Hematopoietic multipotent progenitor cell treated with erythropoietin and hydrocortisone succinate and interleukin-3 and kit ligand, for 6 days (in vitro differentiated cells): Measurements from ENCODE around the gene LARP4.
"Not testable (repeated sequence)": the region's sequence is repeated elsewhere in the genome, so short reads cannot be mapped to it uniquely, and the experiment has no call there.

Source experiments
- DNase-seq: peaks from one replicate; pipeline ENCODE4 v3.0.0-alpha.2; 2015

LARP4 gene

DNA sequence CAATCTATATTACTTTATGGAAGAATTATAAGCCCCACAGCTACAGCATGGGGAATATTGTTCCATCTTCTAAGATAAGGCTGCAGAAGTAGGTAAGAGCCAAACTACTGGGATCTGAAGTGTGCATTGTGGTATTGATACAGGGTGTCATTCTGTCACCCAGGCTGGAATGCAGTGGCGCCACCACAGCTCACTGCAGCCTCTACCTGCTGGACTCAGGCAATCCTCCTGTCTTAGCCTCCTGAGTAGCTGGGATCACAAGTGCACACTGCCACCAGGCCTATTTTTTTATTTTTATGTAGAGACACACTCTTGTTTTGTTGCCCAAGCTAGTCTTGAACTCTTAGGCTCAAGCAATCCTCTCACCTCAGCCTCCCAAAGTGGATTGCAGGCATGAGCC lies 82.8 kb downstream of the LARP4 start:
- no peak for DNase-seq

DNA sequence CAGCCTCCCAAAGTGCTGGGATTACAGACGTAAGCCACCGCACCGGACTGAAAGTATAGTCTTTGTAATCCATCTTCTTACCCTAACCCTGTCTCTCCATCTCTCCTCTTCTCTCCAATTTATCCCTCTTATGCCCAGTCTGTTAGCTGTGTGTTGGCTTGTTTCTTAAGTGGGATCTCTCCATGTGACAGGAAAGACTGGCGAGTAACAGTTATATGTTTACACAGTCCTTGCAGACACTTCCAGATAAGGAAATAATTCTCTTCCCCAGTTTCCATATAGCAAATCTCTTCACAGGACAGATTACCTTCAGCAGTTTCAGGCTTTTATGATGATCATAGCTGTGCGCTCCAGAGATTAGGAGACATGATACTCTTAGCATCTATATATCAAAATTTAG lies 88.1 kb downstream of the LARP4 start:
- no peak for DNase-seq

- DNase-seq, result not testable (repeated sequence)
These were observed 97.4 kb downstream of the LARP4 start for GRCh38 chr12:50498119-50498518.

DNA sequence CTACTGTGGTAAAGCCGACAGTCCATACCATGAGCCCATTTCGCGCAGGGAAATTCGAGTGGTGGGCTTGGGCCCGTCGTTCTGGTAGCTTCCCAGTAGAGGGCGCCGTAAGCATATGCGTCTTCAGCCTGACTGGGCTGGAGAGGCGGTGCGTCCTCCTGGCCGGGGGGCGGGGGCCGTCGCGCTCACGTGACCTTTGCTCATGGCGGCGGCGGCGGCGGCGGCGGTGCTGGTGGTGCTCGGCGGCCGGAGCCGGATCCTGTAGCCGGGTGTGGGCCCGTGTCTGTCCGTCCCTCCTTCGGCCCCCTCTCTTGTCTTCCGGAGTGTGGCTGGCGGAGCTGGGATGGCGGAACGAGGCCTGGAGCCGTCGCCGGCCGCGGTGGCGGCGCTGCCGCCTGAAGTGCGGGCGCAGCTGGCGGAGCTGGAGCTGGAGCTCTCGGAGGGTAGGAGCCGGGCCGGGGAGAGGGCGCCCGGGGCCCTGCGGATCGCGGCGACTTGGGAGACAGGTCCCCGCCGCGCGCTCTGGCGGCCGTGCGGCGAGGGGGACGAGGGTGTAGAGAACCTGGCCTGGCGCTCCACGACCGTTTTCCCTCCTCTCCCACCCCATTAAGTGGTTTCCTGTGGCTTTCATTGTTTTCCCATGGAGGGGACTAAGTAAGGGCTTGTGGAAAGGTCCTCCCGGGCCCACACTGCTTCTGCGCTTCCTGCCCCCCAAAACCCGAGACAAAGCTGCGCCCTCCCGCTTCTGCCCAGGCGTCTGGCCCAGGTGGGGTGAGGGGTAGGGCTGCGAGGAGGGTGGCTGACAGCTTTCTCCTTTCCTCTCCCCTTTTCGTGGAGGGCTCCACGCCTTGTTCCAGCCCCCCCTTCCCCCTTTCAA lies 104.4 kb downstream of the LARP4 start, which contains the start of gene DIP2B:
TSS of gene DIP2B (plus strand) at position 188 of the 877 bp plus-strand sequence. CDS start at position 344, 156 bp downstream.
- peak; percentile 97 for DNase-seq

- DNase-seq, result peak; percentile 75
These were observed 105.2 kb downstream of the LARP4 start for GRCh38 chr12:50505675-50506530.

DNA sequence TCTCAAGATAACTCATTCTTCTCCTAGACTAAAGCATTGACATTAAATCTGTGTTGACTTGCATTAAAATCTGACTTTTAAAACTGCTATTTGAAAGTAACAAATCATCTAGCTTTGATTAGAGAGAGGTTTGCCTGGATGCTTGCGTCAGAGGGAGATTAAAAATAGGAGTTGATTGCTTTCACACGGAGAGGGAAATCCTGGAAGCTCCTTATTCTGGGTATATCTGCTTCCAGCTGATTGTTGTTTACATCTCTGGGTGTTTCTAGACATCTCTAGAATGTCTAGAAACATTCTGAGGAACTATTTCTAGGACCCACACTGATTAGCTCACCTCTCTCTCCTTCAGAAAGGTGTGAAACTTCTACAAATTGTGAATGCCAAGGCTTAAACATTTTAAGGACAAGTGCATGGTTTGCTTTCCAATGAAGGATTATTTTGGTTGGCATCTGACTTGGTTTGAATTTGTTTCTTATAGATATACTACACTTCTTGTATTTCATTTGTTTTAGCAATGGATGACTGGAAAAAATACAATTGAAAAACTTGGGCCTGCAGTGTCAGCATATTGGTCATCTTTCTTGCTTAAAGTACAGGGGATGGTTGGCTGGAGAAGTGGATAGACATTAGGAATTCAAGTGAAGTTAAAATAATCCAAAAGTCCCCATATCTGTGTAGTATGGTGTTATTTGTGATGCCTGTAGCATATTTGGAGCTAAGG lies 106.2 kb downstream of the LARP4 start:
- DNase-seq, result no peak

- no peak for DNase-seq
These were observed 106.8 kb downstream of the LARP4 start for GRCh38 chr12:50507474-50507838.

DNA sequence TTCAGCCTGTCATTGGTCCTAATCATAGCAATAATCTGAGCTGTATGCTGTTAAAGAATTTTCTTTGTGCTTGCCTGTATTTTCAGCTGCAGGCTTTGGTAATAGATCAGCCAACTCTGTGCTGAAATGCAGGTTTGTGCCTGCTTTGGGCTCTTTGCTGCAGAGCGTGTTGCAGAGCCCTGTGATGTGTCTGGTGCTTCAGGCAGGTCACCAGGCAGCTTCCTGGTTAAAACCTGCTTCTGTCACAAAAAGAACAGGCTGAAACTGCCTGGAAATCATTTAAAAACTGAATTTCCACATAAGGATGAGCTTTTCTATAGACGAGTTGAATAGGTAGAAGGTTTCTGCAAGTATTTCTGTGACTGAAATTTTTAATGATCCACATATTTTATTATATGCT lies 107.2 kb downstream of the LARP4 start:
- DNase-seq, result no peak

DNA sequence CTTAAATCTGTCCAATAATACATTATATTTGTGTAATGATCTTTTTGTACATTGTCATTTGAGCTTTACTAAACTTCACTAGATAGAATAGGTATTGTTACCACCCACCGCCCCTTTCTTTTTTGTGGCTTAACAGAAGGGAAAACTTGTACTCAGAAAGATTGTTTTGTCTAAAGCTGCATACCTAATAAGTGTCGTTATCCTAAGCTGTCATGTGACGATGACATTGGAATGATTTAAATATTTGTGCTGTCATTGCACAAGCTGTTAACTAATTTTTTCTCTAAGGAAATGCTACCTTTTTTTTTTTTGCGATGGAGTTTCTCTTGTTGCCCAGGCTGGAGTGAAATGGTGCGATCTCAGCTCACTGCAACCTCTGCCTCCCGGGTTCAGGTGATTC lies 107.7 kb downstream of the LARP4 start:
- DNase-seq, result no peak

- DNase-seq, result peak; percentile 61
These were observed 108.4 kb downstream of the LARP4 start for GRCh38 chr12:50508970-50509663.

- no peak for DNase-seq
These were observed 114.0 kb downstream of the LARP4 start for GRCh38 chr12:50514526-50515276.

GRCh38 chr12:50515587-50515986 lies 114.9 kb downstream of the LARP4 start:
- DNase-seq, result peak; percentile 65

DNA sequence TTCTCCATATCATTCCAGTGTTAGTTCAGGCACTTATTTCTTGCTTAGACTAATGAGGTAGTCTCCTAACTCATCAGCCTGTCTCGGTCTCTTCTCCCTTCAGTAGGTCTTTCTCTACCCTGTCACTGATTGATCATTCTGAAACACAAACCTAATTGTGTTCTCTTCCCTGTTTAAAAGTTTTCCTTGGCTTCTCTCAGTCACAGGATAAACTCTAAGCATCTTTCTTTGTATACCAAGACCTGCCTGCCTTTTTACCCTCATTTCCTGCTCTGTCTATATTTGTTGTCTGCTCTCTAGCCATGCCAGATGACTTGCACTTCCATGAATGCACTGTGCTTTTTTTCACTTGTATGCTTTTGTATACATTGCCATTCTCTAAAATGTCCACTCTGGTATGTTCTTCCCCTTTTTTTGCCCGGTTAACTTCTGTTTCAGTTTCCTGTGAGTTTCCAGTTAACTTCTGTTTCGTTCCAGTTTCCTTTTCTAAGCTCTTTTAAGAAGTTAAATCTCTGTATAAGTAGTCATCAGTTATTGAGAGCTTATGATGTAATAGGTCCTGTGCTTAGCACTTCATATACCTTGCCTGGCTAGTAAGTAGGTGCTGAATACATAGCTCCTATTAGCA lies 116.8 kb downstream of the LARP4 start:
- peak; percentile 68 for DNase-seq

DNA sequence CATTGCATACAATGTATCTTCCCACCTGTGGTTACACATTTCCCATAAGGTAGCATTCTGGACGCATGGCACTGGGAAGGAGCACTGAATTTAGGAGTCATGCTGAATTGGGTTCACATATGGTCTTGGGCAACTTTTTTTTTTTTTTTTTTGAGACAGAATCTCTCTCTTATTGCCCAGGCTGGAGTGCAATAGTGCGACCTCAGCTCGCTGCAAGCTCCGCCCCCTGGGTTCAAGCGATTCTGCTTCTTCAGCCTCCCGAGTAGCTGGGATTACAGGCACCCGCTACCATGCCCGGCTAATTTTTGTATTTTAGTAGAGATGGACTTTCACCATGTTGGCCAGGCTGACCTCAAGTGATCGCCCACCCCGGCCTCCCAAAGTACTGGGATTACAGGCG lies 117.4 kb downstream of the LARP4 start:
- no peak for DNase-seq

DNA sequence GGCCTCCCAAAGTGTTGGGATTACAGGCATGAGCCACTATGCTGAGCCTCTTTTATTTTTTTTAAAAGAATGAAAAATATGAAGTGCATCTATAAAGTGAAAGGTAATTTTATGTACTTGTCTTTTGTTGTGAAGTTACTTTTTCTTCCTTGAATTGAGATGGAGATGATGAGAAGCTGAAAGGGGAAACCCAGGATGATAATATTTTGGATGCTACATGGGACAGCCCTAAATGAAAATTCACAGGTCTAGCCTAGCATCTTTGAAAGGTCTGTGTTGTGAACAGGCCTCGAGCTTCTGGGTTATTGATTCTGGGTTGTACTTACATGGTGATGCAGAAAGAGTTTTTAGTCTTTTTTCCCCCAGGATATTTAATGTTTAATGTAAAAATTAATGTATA lies 118.7 kb downstream of the LARP4 start:
- no peak for DNase-seq

- no peak for DNase-seq
These were observed 119.9 kb downstream of the LARP4 start for GRCh38 chr12:50520416-50521207.

DNA sequence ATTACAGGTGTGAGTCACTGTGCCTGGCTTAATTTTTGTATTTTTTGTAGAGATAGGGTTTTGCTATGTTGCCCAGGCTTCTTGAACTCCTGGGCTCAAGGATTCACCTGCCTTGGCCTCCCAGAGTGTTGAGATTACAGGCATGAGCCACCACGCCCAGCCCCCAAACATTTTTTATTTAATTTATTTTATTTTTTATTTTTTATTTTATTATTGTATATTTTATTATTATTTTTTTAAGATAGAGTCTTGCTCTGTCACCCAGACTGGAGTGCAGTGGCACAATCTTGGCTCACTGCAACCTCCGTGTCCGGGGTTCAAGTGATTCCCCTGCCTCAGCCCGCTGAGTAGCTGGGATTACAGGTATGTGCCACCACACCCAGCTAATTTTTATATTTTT lies 121.1 kb downstream of the LARP4 start:
- not testable (repeated sequence) for DNase-seq

GRCh38 chr12:50523772-50524171 lies 123.1 kb downstream of the LARP4 start:
- DNase-seq, result no peak

DNA sequence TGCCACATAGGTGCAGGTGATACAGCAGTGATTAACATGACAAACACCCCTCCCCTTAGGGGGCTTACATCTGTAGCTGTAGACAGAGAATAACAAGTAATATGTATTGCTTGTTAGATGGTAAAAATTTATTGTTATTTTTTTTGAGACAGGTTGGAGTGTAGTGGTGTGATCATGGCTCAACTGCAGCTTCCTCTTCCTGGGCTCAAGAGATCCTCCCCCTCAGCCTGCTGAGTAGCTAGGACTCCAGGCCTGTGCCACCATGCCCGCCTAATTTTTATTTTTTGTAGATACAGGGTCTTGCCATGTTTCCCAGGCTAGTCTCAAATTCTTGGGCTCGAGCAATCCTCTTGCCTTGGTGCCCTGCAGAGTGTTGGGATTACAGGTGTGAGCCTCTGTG lies 123.9 kb downstream of the LARP4 start:
- DNase-seq, result no peak

DNA sequence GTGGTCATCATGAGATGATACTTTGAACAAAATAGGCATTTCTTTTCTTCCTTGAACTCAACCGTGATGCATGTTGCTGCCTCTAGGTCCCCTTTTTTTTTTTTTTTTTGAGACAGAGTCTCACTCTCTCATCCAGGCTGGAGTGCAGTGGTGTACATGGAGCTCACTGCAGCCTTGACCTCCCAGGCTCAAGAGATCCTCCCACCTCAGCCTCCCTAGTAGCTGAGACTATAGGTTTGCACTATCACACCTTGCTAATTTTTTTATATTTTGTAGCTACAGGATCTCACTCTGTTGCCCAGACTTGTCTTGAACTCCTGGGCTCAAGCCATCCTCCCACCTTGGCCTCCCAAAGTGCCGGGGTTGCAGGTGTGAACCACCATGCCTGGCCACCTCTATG lies 124.7 kb downstream of the LARP4 start:
- DNase-seq, result no peak

DNA sequence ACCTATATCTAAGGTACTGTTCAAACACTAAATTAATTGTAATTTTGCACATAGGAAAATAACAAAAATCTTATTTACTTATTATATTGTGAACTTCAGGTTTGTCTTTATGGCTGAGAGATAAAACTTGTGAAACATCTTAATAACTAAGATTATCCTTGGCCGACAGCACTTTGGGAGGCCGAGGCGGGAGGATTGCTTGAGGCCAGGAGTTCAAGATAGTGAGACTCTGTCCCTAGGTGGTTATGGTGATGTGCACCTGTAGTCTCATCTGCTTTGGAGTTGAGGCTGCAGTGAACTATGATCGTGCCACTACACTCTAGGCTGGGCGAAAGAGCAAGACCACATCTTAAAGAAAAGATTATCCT lies 126.7 kb downstream of the LARP4 start:
- no peak for DNase-seq
